GM13976 (cell line): ENCODE data around the gene GOLGA1.
"Not testable (repeated sequence)": the region's sequence is repeated elsewhere in the genome, so short reads cannot be mapped to it uniquely, and the experiment has no call there.

Experiments used
- DNase-seq: peaks from one replicate; pipeline ENCODE4 v3.0.0; 2012; ENCODE audit warnings: low spot score
- in situ Hi-C: fragments of 300-500 bp; cut with MboI; formaldehyde crosslinking; loops from one replicate; pipeline ENCODE4 v1.12.0; 2022; ENCODE audit warnings: low sequenced_read_pairs, mixed read lengths, inconsistent platforms; ENCODE audit not compliant: unreplicated experiment
- TF ChIP-seq, protein P1 (sequence below): IDR thresholded peaks from 2 replicates; pipeline ENCODE4 v1.5.1; 2012; ENCODE audit warnings: borderline replicate concordance, mild to moderate bottlenecking; ENCODE audit not compliant: insufficient read depth; ENCODE audit errors: extremely low read depth, missing control alignments, control extremely low read depth

The GOLGA1 gene

DNA sequence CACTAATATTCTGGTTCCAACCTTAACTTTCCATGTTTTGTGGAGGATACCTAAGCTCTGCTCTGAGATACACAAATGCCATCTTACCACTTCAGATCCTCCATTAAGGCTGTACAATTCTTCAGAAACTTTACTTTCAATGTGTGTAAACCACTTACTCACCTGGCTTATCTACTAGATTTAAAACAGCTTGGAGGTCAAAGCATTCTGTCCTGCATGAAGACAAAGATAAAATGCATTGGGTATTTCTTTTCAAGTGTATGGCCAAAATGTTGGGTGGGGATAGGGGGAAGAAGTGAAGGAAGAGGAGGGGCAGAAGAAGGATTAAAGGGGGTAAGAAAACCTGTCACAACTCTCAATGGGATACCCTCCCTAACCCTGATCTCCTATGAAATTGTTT, 939 bp downstream of the GOLGA1 start:
- no peak for DNase-seq
- TF ChIP-seq, protein P1, sequence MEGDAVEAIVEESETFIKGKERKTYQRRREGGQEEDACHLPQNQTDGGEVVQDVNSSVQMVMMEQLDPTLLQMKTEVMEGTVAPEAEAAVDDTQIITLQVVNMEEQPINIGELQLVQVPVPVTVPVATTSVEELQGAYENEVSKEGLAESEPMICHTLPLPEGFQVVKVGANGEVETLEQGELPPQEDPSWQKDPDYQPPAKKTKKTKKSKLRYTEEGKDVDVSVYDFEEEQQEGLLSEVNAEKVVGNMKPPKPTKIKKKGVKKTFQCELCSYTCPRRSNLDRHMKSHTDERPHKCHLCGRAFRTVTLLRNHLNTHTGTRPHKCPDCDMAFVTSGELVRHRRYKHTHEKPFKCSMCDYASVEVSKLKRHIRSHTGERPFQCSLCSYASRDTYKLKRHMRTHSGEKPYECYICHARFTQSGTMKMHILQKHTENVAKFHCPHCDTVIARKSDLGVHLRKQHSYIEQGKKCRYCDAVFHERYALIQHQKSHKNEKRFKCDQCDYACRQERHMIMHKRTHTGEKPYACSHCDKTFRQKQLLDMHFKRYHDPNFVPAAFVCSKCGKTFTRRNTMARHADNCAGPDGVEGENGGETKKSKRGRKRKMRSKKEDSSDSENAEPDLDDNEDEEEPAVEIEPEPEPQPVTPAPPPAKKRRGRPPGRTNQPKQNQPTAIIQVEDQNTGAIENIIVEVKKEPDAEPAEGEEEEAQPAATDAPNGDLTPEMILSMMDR = no peak
- in situ Hi-C loops = no loop called here

DNA sequence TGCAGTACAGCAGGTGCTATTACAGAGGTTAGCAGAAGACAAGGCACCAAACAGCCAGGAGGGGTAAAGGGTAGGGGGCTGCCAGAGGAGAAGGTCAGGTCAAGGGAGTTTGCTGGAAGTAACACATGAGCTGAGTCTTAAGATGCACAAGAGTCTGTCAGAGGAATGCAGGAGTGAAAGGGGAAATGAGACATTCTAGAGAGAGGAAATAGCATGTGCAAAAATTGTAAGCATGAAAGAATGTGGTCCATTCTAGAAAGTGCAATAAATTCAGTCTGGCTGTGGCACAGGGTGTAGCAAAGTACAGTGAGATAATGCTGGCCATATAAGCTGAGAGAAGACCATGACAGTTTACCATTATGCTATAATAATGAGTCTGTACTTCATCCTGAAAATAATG, 6.6 kb downstream of the GOLGA1 start:
- in situ Hi-C loops = no loop called here
- TF ChIP-seq, protein P1 = no peak
- DNase-seq = no peak

DNA sequence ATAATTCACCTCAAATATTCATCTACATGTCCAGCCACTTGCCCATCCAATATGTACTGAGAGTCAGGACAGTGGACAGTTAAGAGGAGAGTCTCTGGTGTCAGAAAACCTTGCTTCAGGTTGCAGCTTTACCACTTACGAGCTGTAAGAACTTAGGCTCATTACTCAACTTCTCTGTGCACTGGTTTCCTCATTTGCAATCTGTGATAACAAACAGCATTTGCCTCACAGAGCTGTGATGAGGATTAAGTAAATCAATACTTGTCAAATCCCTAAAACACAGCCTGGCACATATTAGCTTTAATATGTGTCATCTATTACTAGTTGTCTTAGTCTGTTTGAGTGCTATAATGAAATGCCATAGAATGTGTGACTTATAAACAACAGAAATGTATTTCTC, 8.6 kb downstream of the GOLGA1 start:
- in situ Hi-C loops = no loop called here
- no peak for DNase-seq
- TF ChIP-seq, protein P1 = no peak

DNA sequence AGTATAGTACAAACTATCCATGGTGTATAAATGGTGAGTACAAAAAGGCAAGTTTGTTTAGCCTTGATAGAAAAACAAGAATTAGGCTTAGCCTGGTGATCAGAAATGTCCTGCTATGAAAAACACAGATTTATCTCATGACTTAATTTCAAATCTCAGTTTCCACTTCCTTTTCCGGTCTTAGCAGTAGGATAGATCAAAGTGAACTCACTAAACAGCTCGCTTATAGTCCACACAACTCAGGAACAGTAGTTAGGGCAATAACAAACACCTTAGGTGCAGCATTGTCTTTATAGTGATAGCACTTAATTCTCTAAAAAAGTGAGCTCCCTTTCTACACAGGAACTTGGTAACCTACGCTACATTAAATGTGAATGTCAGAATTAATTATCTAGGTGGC, 11.4 kb downstream of the GOLGA1 start:
- DNase-seq = no peak
- TF ChIP-seq, protein P1 = no peak
- in situ Hi-C loops = no loop called here

DNA sequence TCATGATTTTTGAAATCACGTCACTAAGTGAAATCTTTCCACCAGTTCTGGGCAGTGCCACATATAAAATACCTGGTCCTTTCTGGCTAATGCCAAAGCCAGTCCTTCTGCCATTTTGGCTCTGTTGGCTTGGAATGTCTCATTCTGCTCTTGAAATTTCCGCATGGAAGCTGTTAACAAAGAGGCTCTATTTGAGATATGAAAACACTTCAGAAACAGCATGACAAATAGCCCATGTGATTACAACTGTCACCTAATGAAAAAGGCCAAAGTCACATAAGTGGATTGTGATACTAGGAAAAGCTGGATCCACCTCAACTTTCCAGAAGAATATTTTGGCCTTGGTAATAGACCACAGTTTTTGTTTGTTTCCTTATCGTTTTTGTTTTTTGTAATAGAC, 12.8 kb downstream of the GOLGA1 start:
- in situ Hi-C loops = no loop called here
- no peak for DNase-seq
- TF ChIP-seq, protein P1 = no peak

DNA sequence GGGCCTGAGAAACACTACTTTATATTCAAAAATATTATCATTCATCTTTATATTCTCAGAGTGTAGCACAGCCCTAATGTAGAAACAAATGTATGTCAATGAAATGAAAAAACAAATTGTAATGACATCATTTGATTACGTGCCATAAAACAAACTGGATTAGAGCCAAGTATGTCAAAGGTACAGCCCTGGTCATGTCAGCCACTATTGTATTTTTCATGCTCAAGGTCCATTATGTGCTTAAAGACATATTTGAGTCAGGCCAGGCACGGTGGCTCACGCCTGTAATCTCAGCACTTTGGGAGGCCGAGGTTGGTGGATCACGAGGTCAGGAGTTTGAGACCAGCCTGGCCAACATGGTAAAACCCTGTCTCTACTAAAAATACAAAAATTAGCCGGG, 20.5 kb downstream of the GOLGA1 start:
- in situ Hi-C loops, DNase-seq: not testable (repeated sequence)

DNA sequence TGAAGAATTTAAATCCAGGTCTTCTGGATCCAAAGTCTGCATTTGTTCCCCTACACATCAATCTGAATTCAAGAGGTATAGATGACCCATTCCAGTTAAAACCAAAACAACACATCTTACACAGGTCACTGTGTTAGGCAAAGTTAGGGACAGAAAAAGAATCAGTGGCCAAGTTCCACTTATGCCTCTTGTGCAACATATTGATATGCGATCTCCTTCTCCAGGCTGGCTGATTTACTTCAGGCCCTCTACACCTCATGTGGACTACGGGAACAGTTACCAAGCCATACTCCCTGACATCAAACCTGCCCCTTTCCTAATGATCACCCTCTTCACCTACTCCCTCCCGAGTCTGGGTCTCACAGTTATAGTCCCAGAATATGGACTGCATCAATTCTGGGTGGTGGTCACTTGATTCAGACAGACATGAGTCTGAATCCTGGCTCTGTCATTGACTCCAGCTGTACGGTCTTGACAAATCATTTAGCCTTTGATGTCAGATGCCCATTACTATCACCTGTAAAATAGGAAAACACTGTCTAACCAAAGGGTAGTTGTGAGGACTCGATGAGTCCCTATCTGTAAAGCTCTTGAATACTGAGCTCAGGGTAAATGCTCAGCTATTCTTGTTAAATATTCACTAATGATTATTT, 26.0 kb downstream of the GOLGA1 start:
- TF ChIP-seq, protein P1 = no peak
- no peak for DNase-seq
- in situ Hi-C loops = no loop called here
